ENCODE measurements around the gene DDX31. TPM values are rescaled to one million over a fixed set of nuclear protein-coding genes. Genes with fewer than 3 reads are reported as not detected.

The DDX31 gene
- total and polyA plus RNA-seq, 8 donors, result 4.9 to 17.0 (median 7.7) TPM

DNA sequence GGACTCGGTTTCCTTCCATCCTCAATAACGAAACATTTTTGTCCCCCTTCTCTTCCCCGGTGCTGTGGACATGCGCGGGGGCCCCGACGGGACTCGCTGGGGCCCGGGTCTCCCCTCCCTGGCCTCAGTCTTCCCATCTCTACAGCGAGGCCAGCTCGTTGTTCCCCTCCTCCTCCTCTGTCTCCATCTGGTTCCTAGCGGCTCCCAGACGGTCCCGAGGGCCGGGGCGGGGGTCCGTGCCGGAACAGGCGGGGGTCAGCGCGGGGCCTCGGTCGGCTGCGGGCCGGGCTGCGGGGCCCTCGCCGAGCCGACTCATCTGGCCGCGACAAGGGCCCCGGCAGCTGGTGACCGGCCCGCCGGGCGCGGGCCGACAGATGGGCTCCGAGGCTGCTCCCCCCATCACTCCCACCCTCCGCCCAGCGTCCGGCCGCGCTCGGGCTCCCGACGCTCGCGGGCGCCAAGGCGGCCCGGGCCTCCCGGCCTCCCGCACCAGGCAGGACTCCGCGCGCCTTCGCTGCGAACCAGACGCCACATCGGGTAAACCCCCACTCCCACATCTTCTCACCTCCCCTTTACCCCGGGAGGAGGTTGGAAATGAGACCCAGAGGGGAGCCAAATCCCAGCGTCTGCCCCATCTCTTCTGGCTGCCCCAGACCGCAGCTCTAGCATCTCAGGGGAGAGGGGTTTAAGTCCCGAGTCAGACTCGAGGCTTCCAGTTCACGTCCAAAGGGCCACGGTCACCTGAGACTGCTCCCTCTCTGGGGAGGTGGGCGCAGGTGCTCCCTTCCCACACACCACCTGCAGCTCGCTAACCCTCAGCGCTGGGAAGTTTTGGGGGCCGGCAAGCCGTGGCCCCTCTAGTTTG is 79.2 kb downstream of the DDX31 start:
- FAIRE-seq (no peak), ATAC-seq (peak in 1 of 4 donors; percentile 17), DNase-seq (no peak)
- H3K9me3 ChIP-seq, result no peaks in the 10 kb centered on the region
- no peak overlapping the region for H3K27ac ChIP-seq
- intact Hi-C loops (cut with DNase I), result no loop called here
- H3K4me3 ChIP-seq, result no peak overlapping the region
- H3K4me1 ChIP-seq, result no peaks in the 10 kb centered on the region
- peaks cover 0 to 8% (median 0%) of the 10 kb centered on the region in 3 donors for H3K36me3 ChIP-seq
- peaks cover 0 to 41% (median 16%) of the 10 kb centered on the region in 4 donors for H3K27me3 ChIP-seq
- TF ChIP-seq, protein P1, sequence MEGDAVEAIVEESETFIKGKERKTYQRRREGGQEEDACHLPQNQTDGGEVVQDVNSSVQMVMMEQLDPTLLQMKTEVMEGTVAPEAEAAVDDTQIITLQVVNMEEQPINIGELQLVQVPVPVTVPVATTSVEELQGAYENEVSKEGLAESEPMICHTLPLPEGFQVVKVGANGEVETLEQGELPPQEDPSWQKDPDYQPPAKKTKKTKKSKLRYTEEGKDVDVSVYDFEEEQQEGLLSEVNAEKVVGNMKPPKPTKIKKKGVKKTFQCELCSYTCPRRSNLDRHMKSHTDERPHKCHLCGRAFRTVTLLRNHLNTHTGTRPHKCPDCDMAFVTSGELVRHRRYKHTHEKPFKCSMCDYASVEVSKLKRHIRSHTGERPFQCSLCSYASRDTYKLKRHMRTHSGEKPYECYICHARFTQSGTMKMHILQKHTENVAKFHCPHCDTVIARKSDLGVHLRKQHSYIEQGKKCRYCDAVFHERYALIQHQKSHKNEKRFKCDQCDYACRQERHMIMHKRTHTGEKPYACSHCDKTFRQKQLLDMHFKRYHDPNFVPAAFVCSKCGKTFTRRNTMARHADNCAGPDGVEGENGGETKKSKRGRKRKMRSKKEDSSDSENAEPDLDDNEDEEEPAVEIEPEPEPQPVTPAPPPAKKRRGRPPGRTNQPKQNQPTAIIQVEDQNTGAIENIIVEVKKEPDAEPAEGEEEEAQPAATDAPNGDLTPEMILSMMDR (IDR thresholded peaks at IDR 0.05), result no peak
- 3 to 4% methylated on average over 38 to 73 of the region's 73 CpGs for WGBS, 2 donors

DNA sequence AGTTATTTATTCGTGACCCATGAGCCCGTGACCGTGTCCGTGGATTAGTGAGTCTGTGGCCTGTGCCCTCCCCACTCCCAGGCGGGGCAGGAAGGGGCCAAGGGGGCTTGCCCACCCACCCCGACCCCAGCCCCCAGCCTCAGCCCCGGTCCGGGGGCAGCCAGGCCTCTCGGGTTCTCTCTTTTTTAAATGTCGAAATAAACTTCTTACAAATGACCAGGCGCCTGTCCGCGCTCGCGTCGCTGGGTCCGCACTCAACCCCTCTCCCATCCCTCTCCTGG is 79.8 kb downstream of the DDX31 start:
- intact Hi-C loops (cut with DNase I), result no loop called here
- WGBS, 2 donors, result 4 to 6% methylated on average over 16 to 17 of the region's 17 CpGs
- Histone ChIP-seq H3K4me1 (no peaks in the 10 kb centered on the region), H3K36me3 (peaks cover 0 to 8% (median 0%) of the 10 kb centered on the region in 3 donors), H3K4me3 (no peak overlapping the region), H3K9me3 (no peaks in the 10 kb centered on the region), H3K27ac (no peak overlapping the region), H3K27me3 (peaks cover 0 to 47% (median 21%) of the 10 kb centered on the region in 4 donors)
- FAIRE-seq (no peak), ATAC-seq (no peak), DNase-seq (no peak)
- TF ChIP-seq, protein P1 (IDR thresholded peaks at IDR 0.05), result no peak

GRCh38 chr9:132589148-132590036 is 80.4 kb downstream of the DDX31 start:
- Histone ChIP-seq H3K4me1 (no peaks in the 10 kb centered on the region), H3K27me3 (peaks cover 0 to 53% (median 23%) of the 10 kb centered on the region in 4 donors), H3K27ac (no peak overlapping the region), H3K9me3 (no peaks in the 10 kb centered on the region), H3K36me3 (peaks cover 0 to 3% (median 0%) of the 10 kb centered on the region in 3 donors), H3K4me3 (no peak overlapping the region)
- DNase-seq, result no peak
- no peak for FAIRE-seq
- WGBS, 2 donors, result 4 to 6% methylated on average over 59 to 83 of the region's 83 CpGs
- ATAC-seq, result peak in 2 of 4 donors; percentile 11 to 27
- intact Hi-C loops (cut with DNase I), result no loop called here
- TF ChIP-seq, protein P1 (IDR thresholded peaks at IDR 0.05), result no peak

DNA sequence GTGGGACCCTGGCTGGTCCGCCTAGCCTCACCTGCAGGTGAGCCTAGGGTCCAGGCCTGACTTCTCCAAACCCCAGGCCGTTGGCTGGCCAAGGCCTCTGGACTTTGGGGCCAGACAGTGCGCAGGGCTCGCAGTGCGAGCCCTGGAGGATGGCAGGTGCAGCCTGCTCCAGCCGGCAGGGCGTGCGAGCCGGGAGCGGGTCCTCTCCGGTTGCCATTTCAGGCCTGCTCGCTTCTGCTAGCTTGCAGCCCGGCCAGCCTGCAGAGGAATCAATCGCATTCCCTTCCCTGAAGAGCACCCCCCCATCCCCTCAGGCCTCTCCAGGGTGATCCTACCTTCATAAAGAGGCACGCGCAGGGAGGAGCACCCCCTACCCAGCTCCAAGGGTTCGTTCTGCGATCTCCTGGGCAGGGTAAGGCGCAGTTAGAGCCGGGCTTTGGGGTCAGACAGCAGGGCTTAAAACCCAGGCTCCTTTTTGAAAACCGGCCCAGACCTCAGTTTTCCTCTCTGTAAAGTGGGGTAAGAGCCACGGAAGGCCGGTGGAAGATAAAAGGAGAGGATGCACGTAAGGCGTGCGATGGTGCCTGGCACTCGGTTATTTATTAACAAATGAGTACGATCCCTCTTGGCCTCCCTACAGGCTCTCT is 81.2 kb downstream of the DDX31 start:
- 17 to 20% methylated on average over 28 of the region's 28 CpGs for WGBS, 2 donors
- TF ChIP-seq, protein P1 (IDR thresholded peaks at IDR 0.05), result no peak

More for the DNA sequence above, 81.2 kb downstream of the DDX31 start:
- ATAC-seq (no peak), DNase-seq (no peak), FAIRE-seq (no peak)
- H3K4me3 ChIP-seq, result no peak overlapping the region
- no peaks in the 10 kb centered on the region for H3K4me1 ChIP-seq
- no peak overlapping the region for H3K27ac ChIP-seq
- intact Hi-C loops (cut with DNase I), result no loop called here
- H3K36me3 ChIP-seq, result no peaks in the 10 kb centered on the region
- no peaks in the 10 kb centered on the region for H3K9me3 ChIP-seq
- H3K27me3 ChIP-seq, result peaks cover 0 to 60% (median 24%) of the 10 kb centered on the region in 4 donors

Data from pancreas (tissue), 10 donors.